SK-N-SH treated with all-trans-retinoic acid at 6 μM for 48 hours (cell line): ENCODE results near the gene CCR5AS.
"Not testable (repeated sequence)": the region's sequence is repeated elsewhere in the genome, so short reads cannot be mapped to it uniquely, and the experiment has no call there.

Experiments used
- ATAC-seq: fragments of 200-7000 bp; cut with Tn5 transposase; 3 replicates; pipeline ENCODE4 v1.9.1; 2020; ENCODE audit warnings: mild to moderate bottlenecking, moderate library complexity
- ARNTL ChIP-seq: fragments of 450-650 bp; formaldehyde crosslinking; IDR thresholded peaks from 2 replicates; pipeline ENCODE4 v1.5.0; 2020; ENCODE audit warnings: low read depth, mild to moderate bottlenecking, moderate library complexity, borderline replicate concordance
- BACH2 ChIP-seq: fragments of 250-450 bp; sonication (Bioruptor Pico); IDR thresholded peaks from 2 replicates; pipeline ENCODE4 v1.9.0; 2021; ENCODE audit warnings: mild to moderate bottlenecking, borderline replicate concordance
- CSDC2 ChIP-seq: fragments of 250-450 bp; sonication (Bioruptor Pico); IDR thresholded peaks from 2 replicates; pipeline ENCODE4 v1.5.0; 2020; ENCODE audit warnings: mild to moderate bottlenecking, moderate library complexity
- ESRRG ChIP-seq: fragments of 250-450 bp; sonication (Bioruptor Pico); IDR thresholded peaks from 2 replicates; pipeline ENCODE4 v1.6.1; 2021; ENCODE audit warnings: mild to moderate bottlenecking
- GLIS3 ChIP-seq: fragments of 250-450 bp; sonication (Bioruptor Pico); IDR thresholded peaks from 2 replicates; pipeline ENCODE4 v1.5.0; 2020; ENCODE audit warnings: mild to moderate bottlenecking, moderate library complexity
- ISL1 ChIP-seq: fragments of 250-450 bp; sonication (Bioruptor Pico); IDR thresholded peaks from 2 replicates; pipeline ENCODE4 v2.1.2; 2022; ENCODE audit warnings: mild to moderate bottlenecking, moderate library complexity
- PATZ1 ChIP-seq: fragments of 250-450 bp; sonication (Bioruptor Pico); IDR thresholded peaks from 2 replicates; pipeline ENCODE4 v1.8.0; 2020; ENCODE audit warnings: mild to moderate bottlenecking, moderate library complexity, borderline replicate concordance
- PPARA ChIP-seq: fragments of 250-450 bp; sonication (Bioruptor Pico); IDR thresholded peaks from 2 replicates; pipeline ENCODE4 v1.5.0; 2020; ENCODE audit warnings: mild to moderate bottlenecking, borderline replicate concordance
- RARB ChIP-seq: fragments of 250-450 bp; sonication (Bioruptor Pico); IDR thresholded peaks from 2 replicates; pipeline ENCODE4 v1.8.0; 2021; ENCODE audit warnings: mild to moderate bottlenecking, moderate library complexity
- SNAI2 ChIP-seq: fragments of 250-450 bp; sonication (Bioruptor Pico); IDR thresholded peaks from 2 replicates; pipeline ENCODE4 v1.5.0; 2020; ENCODE audit warnings: mild to moderate bottlenecking, moderate library complexity
- TSHZ2 ChIP-seq: fragments of 250-450 bp; sonication (Bioruptor Pico); IDR thresholded peaks from 2 replicates; pipeline ENCODE4 v1.5.0; 2020; ENCODE audit warnings: mild to moderate bottlenecking, moderate library complexity
- ZFP30 ChIP-seq: fragments of 450-650 bp; formaldehyde crosslinking; IDR thresholded peaks from 2 replicates; pipeline ENCODE4 v1.5.0; 2022; ENCODE audit warnings: mild to moderate bottlenecking, moderate library complexity
- ZNF565 ChIP-seq: fragments of 450-650 bp; formaldehyde crosslinking; conservative IDR thresholded peaks from 2 replicates; pipeline ENCODE4 v1.5.0; 2020; ENCODE audit warnings: low read depth, mild to moderate bottlenecking, moderate library complexity
- ZNF70 ChIP-seq: fragments of 450-650 bp; formaldehyde crosslinking; IDR thresholded peaks from 2 replicates; pipeline ENCODE4 v1.5.0; 2020; ENCODE audit warnings: mild to moderate bottlenecking, moderate library complexity
- ZNF8 ChIP-seq: fragments of 450-650 bp; formaldehyde crosslinking; IDR thresholded peaks from 2 replicates; pipeline ENCODE4 v1.5.0; 2020; ENCODE audit warnings: mild to moderate bottlenecking, moderate library complexity
- TF ChIP-seq, protein P1 (sequence below): fragments of 250-450 bp; sonication (Bioruptor Pico); IDR thresholded peaks from 2 replicates; pipeline ENCODE4 v1.8.0; 2021; ENCODE audit warnings: low read depth, mild to moderate bottlenecking, moderate library complexity, borderline replicate concordance
- TF ChIP-seq, protein P2 (sequence below): fragments of 250-450 bp; sonication (Bioruptor Pico); IDR thresholded peaks from 2 replicates; pipeline ENCODE4 v1.5.1; 2020; ENCODE audit warnings: low read depth, mild to moderate bottlenecking, moderate library complexity
- TF ChIP-seq, protein P3 (sequence below): fragments of 250-450 bp; sonication (Bioruptor Pico); IDR thresholded peaks from 2 replicates; pipeline ENCODE4 v1.5.1; 2021; ENCODE audit warnings: mild to moderate bottlenecking, moderate library complexity

The CCR5AS gene

DNA sequence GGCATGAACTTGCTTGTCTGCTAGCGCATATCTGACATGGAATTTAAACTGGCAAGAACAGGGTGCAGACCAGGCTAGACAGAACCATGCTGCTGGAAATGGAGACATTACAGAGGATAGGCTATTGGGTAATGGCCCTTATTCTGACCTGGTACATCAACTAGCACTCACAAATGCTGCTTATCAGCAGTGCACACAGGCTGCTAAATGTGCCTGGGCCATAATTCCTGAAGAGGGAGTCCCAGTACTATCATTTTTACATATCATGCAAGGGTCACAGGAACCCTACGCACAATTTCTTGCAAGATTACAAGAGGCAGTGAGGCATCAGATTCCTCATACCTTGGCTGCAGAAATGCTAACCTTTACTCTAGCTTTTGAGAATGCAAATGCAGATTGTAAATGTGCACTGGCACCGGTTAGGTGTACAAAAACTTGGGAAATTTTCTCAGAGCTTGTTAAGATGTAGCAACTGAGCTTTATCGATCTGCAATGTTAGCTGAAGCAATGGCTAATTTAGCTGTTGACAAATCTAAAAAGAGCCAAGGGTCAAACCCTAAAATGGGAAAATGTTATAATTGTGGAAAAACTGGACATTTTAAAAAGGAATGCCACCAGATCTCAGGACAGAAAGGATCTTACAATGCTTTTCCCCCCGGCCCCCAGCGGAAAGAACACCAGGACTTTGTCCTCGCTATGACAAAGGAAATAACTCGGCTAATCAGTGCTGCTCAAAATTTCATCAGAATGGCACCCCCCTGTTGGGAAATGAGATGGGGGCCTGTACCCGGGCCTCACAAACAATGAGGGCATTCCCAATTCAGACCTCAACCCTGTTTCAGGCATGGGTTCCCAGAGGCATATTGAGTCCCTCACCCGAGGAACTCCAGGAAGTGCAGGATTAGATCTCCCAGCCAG, 21.3 kb upstream of the CCR5AS start:
- TF ChIP-seq PPARA (CRISPR knock-in tag) (no peak), SNAI2 (CRISPR knock-in tag) (no peak), ZFP30 (CRISPR knock-in tag) (no peak), ESRRG (CRISPR knock-in tag) (no peak), ZNF8 (CRISPR knock-in tag) (no peak), ZNF70 (CRISPR knock-in tag) (no peak), PATZ1 (no peak), CSDC2 (no peak), ARNTL (CRISPR knock-in tag) (no peak), TSHZ2 (CRISPR knock-in tag) (no peak), ZNF565 (CRISPR knock-in tag) (no peak)
- TF ChIP-seq, protein P1, sequence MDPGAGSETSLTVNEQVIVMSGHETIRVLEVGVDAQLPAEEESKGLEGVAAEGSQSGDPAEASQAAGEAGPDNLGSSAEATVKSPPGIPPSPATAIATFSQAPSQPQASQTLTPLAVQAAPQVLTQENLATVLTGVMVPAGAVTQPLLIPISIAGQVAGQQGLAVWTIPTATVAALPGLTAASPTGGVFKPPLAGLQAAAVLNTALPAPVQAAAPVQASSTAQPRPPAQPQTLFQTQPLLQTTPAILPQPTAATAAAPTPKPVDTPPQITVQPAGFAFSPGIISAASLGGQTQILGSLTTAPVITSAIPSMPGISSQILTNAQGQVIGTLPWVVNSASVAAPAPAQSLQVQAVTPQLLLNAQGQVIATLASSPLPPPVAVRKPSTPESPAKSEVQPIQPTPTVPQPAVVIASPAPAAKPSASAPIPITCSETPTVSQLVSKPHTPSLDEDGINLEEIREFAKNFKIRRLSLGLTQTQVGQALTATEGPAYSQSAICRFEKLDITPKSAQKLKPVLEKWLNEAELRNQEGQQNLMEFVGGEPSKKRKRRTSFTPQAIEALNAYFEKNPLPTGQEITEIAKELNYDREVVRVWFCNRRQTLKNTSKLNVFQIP = no peak
- TF ChIP-seq, protein P2, sequence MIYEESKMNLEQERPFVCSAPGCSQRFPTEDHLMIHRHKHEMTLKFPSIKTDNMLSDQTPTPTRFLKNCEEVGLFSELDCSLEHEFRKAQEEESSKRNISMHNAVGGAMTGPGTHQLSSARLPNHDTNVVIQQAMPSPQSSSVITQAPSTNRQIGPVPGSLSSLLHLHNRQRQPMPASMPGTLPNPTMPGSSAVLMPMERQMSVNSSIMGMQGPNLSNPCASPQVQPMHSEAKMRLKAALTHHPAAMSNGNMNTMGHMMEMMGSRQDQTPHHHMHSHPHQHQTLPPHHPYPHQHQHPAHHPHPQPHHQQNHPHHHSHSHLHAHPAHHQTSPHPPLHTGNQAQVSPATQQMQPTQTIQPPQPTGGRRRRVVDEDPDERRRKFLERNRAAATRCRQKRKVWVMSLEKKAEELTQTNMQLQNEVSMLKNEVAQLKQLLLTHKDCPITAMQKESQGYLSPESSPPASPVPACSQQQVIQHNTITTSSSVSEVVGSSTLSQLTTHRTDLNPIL (CRISPR knock-in tag) = no peak

DNA sequence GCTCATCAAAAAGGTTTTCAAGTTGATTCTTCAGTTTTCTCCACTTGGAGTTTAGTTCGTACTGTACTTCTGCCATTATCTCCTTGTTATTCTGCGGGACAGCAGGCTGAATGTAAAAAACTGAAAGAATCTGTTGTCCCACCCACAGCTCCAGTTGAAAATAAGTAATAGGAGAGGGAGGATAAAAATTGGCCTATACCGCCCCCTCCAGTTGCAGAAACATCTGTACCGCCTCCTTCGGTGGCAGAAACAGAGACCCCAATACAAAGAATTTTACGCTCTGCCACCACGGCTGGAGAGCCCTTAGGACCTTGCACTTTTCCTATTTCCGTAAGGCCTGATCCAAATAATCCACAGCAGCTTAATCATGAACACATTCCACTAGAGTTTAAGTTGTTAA, 20.5 kb upstream of the CCR5AS start:
- ATAC-seq = not testable (repeated sequence)

More for the DNA sequence above, 21.3 kb upstream of the CCR5AS start:
- no peak for ATAC-seq

DNA sequence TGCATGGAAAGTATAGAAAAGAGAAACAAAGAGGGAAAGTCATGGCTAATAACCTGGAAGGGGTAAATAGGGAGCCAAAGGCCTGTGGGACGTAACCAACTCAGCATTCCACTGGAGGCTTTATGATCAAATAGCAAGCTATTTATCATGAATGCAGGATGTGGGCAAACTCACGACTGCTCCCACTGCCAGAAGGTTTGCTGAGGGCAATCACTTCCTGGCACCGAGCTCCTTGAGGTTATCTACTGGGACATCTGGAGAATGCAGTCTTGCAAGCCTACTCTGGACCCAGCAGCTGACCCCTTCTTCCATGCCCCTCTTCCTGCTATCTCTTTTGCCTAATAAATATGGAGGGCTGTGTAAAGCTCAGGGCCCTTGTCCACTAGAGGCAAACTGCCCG, 19.6 kb upstream of the CCR5AS start:
- not testable (repeated sequence) for ATAC-seq

- TF ChIP-seq, protein P3, sequence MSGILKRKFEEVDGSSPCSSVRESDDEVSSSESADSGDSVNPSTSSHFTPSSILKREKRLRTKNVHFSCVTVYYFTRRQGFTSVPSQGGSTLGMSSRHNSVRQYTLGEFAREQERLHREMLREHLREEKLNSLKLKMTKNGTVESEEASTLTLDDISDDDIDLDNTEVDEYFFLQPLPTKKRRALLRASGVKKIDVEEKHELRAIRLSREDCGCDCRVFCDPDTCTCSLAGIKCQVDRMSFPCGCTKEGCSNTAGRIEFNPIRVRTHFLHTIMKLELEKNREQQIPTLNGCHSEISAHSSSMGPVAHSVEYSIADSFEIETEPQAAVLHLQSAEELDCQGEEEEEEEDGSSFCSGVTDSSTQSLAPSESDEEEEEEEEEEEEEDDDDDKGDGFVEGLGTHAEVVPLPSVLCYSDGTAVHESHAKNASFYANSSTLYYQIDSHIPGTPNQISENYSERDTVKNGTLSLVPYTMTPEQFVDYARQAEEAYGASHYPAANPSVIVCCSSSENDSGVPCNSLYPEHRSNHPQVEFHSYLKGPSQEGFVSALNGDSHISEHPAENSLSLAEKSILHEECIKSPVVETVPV = no peak
- TF ChIP-seq RARB (CRISPR knock-in tag) = no peak
- TF ChIP-seq GLIS3 = no peak
- TF ChIP-seq, protein P2 (CRISPR knock-in tag) = no peak
- TF ChIP-seq BACH2 (CRISPR knock-in tag) = no peak
- no peak for TF ChIP-seq SNAI2 (CRISPR knock-in tag)
- TF ChIP-seq ISL1 (CRISPR knock-in tag) = no peak
- TF ChIP-seq ZNF8 (CRISPR knock-in tag) = no peak
- TF ChIP-seq PPARA (CRISPR knock-in tag) = no peak
- ATAC-seq = no peak
These were observed 16.7 kb upstream of the CCR5AS start for GRCh38 chr3:46423588-46423987.
